Body of pancreas (tissue), 4 donors: ENCODE data around the gene DCAF8. TPM values are rescaled to one million over a fixed set of nuclear protein-coding genes. Genes with fewer than 3 reads are reported as not detected.

Experiments used
- ATAC-seq: fragments of 150-250 bp; one replicate; pipeline ENCODE4 v1.9.1; 2016
- DNase-seq, 4 donors: peaks; one replicate each; pipeline ENCODE4 v3.0.0-alpha.2; 2019
- H3K27ac ChIP-seq, 4 donors: fragments of 200-600 bp; sonication (generic); 1 replicate in 3 of 4; 2 replicates in 1 of 4; pipeline versions ENCODE4 v1.5.1 to v1.6.1; 2016 to 2019; ENCODE audit warnings: mild to moderate bottlenecking in 1 of 4, mixed read lengths in 1 of 4, moderate library complexity in 1 of 4
- H3K27me3 ChIP-seq, 2 donors: fragments of 200-600 bp; sonication (generic); one replicate each; pipeline ENCODE4 v1.6.0; 2016; ENCODE audit warnings: mild to moderate bottlenecking in 1 of 2
- H3K36me3 ChIP-seq, 2 donors: fragments of 200-600 bp; sonication (generic); replicated peaks in 1 of 2; 2 replicates each; pipeline ENCODE4 v1.5.1; 2016; ENCODE audit warnings: low read depth in 2 of 2; ENCODE audit not compliant: insufficient read depth in 1 of 2
- H3K4me1 ChIP-seq: fragments of 200-600 bp; sonication (generic); one replicate; pipeline ENCODE4 v1.6.0; 2016
- H3K4me3 ChIP-seq, 2 donors: fragments of 200-600 bp; sonication (generic); 1 replicate in 1 of 2; 2 replicates in 1 of 2; pipeline ENCODE4 v1.5.1; 2016 to 2019
- H3K9me3 ChIP-seq, 3 donors: fragments of 200-600 bp; sonication (generic); 1 replicate in 2 of 3; 2 replicates in 1 of 3; pipeline ENCODE4 v1.5.1; 2016
- POLR2A ChIP-seq, 3 donors: fragments of 450-650 bp; IDR thresholded peaks; one replicate each; pipeline ENCODE4 v1.6.1; 2016; ENCODE audit warnings: antibody characterized with exemption in 3 of 3, mild to moderate bottlenecking in 2 of 3
- WGBS, 2 donors: methylation state at CpG; one replicate each; pipeline ENCODE4 v1.1.5; 2017; 5-methylcytosine and 5-hydroxymethylcytosine counted together
- intact Hi-C: fragments of 100-400 bp; cut with DNase I; formaldehyde crosslinking; loops from one replicate; pipeline ENCODE4 v1.15.1; 2023
- total RNA-seq, 2 donors: library from RNA; depleted of rRNA; stranded (reverse); fragments of >200 nt; gene quantifications; one replicate each; pipeline ENCODE4 v1.1.0, GENCODE V29; 2016
- TF ChIP-seq, protein P1 (sequence below), 7 experiments: fragments of 450-650 bp in 4 of 7; fragments of 200-600 bp in 3 of 7; sonication (generic) in 3 of 7; IDR thresholded peaks; one replicate each; pipeline ENCODE4 v1.5.1; 2016 to 2019; ENCODE audit warnings: antibody characterized with exemption in 7 of 7

Gene DCAF8
- total RNA-seq, 2 donors from 2014 or later: 123 to 190 TPM

GRCh38 chr1:160226623-160227022 lies 35.7 kb downstream of the DCAF8 start:
- Histone ChIP-seq H3K9me3 (no peaks in the 10 kb centered on the region), H3K27me3 (no peaks in the 10 kb centered on the region), H3K27ac (no peak overlapping the region), H3K4me1 (no peaks in the 10 kb centered on the region), H3K36me3 (peaks cover 11 to 58% of the 10 kb centered on the region in 2 donors), H3K4me3 (no peak overlapping the region)
- WGBS, 2 donors: 89 to 90% methylated on average over 2 of the region's 2 CpGs
- intact Hi-C loops: no loop called here
- DNase-seq (no peak), ATAC-seq (no peak)
- TF ChIP-seq, protein P1, sequence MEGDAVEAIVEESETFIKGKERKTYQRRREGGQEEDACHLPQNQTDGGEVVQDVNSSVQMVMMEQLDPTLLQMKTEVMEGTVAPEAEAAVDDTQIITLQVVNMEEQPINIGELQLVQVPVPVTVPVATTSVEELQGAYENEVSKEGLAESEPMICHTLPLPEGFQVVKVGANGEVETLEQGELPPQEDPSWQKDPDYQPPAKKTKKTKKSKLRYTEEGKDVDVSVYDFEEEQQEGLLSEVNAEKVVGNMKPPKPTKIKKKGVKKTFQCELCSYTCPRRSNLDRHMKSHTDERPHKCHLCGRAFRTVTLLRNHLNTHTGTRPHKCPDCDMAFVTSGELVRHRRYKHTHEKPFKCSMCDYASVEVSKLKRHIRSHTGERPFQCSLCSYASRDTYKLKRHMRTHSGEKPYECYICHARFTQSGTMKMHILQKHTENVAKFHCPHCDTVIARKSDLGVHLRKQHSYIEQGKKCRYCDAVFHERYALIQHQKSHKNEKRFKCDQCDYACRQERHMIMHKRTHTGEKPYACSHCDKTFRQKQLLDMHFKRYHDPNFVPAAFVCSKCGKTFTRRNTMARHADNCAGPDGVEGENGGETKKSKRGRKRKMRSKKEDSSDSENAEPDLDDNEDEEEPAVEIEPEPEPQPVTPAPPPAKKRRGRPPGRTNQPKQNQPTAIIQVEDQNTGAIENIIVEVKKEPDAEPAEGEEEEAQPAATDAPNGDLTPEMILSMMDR (IDR thresholded peaks at IDR 0.05): no peak
- TF ChIP-seq POLR2A (IDR thresholded peaks at IDR 0.05): no peak

GRCh38 chr1:160225345-160225744 lies 37.0 kb downstream of the DCAF8 start:
- no peak for TF ChIP-seq POLR2A (IDR thresholded peaks at IDR 0.05)
- TF ChIP-seq, protein P1 (IDR thresholded peaks at IDR 0.05): no peak
- no peak overlapping the region for H3K27ac ChIP-seq
- peaks cover 4 to 57% of the 10 kb centered on the region in 2 donors for H3K36me3 ChIP-seq
- no peaks in the 10 kb centered on the region for H3K27me3 ChIP-seq
- no peak overlapping the region for H3K4me3 ChIP-seq
- intact Hi-C loops: no loop called here
- WGBS, 2 donors: 66 to 75% methylated on average over 2 of the region's 2 CpGs
- H3K9me3 ChIP-seq: no peaks in the 10 kb centered on the region
- ATAC-seq (no peak), DNase-seq (no peak)
- H3K4me1 ChIP-seq: no peaks in the 10 kb centered on the region

DNA sequence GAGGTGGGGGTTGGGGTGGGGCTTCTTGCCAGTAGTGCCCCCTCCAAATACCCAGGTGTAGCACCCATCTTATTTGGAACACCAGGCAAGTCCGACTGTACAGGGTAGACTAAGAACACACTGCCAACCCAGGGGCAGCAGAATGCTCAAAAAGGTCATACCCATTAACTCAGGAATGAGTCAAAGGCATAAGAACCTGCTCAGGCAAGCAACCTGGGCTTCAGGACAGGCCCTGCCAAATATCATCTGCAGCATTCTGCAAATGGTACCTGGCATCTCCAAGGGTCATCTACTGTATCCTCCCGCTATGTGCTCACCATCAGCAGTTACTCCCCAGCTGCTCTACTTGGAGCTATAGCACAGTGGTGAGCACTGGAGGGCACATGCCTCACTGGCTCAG lies 37.7 kb downstream of the DCAF8 start:
- TF ChIP-seq, protein P1 (IDR thresholded peaks at IDR 0.05): no peak
- no peak for TF ChIP-seq POLR2A (IDR thresholded peaks at IDR 0.05)
- no peak for ATAC-seq
- 79 to 83% methylated on average over 2 of the region's 2 CpGs for WGBS, 2 donors
- Histone ChIP-seq H3K4me1 (no peaks in the 10 kb centered on the region), H3K9me3 (no peaks in the 10 kb centered on the region), H3K4me3 (no peak overlapping the region), H3K36me3 (peaks cover 3 to 54% of the 10 kb centered on the region in 2 donors), H3K27ac (no peak overlapping the region), H3K27me3 (no peaks in the 10 kb centered on the region)
- no peak for DNase-seq
- intact Hi-C loops: no loop called here

DNA sequence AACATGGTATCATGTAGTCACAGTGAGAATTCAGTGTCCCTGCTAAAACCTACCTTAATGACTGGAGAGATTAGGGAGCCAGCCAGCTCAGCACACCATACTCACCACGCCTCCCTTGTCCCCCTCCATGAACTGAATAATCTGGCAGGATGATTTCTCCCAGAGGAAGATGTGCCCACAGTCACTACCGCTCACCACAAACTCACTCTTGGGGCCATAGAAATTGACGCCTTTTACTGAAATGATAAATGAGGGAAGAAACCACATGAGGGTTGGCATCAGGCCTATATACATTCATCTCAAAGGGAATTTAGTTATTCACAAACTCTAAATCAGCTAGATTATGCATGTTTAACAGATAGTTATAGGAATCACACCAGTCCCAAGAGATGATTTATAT lies 39.8 kb downstream of the DCAF8 start:
- ATAC-seq (no peak), DNase-seq (no peak)
- Histone ChIP-seq H3K27ac (no peak overlapping the region), H3K36me3 (peaks cover 3 to 47% of the 10 kb centered on the region in 2 donors), H3K9me3 (no peaks in the 10 kb centered on the region), H3K27me3 (no peaks in the 10 kb centered on the region), H3K4me3 (no peak overlapping the region), H3K4me1 (peaks cover 10% of the 10 kb centered on the region)
- 85 to 89% methylated on average over 3 of the region's 3 CpGs for WGBS, 2 donors
- intact Hi-C loops: no loop called here
- TF ChIP-seq, protein P1 (IDR thresholded peaks at IDR 0.05): no peak
- no peak for TF ChIP-seq POLR2A (IDR thresholded peaks at IDR 0.05)

- H3K27ac ChIP-seq: no peak overlapping the region
- no peaks in the 10 kb centered on the region for H3K27me3 ChIP-seq
- ATAC-seq (no peak), DNase-seq (no peak)
- H3K4me1 ChIP-seq: peaks cover 10% of the 10 kb centered on the region
- TF ChIP-seq, protein P1 (IDR thresholded peaks at IDR 0.05): no peak
- no peak for TF ChIP-seq POLR2A (IDR thresholded peaks at IDR 0.05)
- intact Hi-C loops: no loop called here
- H3K4me3 ChIP-seq: no peak overlapping the region
- H3K9me3 ChIP-seq: no peaks in the 10 kb centered on the region
- H3K36me3 ChIP-seq: peaks cover 3 to 55% of the 10 kb centered on the region in 2 donors
Observed at GRCh38 chr1:160221089-160221488, 41.3 kb downstream of the DCAF8 start.
